ENCODE measurements around the gene NPHP4. TPM values are rescaled to one million over a fixed set of nuclear protein-coding genes. Genes with fewer than 3 reads are reported as not detected.

Gene NPHP4
- total RNA-seq, 2 donors from 2014 or later, result 11.4 to 32.2 TPM

- TF ChIP-seq POLR2AphosphoS5 (IDR thresholded peaks at IDR 0.05) (no peak), POLR2A (IDR thresholded peaks at IDR 0.05) (no peak), CTCF (IDR thresholded peaks at IDR 0.05) (no peak)
- no peaks in the 10 kb centered on the region for H3K27me3 ChIP-seq (replicated peaks; ENCODE audit: insufficient read depth)
- H3K27ac ChIP-seq, result no peak overlapping the region
- intact Hi-C loops (cut with DNase I), result no loop called here
- no peaks in the 10 kb centered on the region for H3K4me1 ChIP-seq (replicated peaks)
- no peak for DNase-seq (ENCODE audit: low spot score)
- 92% methylated on average over 5 of the region's 5 CpGs for WGBS
- no peaks in the 10 kb centered on the region for H3K9me3 ChIP-seq
- H3K4me3 ChIP-seq, result no peak overlapping the region
- H3K36me3 ChIP-seq, result no peaks in the 10 kb centered on the region
These were observed 37.1 kb upstream of the NPHP4 start for GRCh38 chr1:6029351-6029750.

- no peaks in the 10 kb centered on the region for H3K9me3 ChIP-seq
- 77% methylated on average over 19 of the region's 19 CpGs for whole genome bisulfite sequencing
- H3K36me3 ChIP-seq, result no peaks in the 10 kb centered on the region
- H3K4me3 ChIP-seq, result no peak overlapping the region
- no peak for TF ChIP-seq POLR2AphosphoS5 (IDR thresholded peaks at IDR 0.05)
- TF ChIP-seq POLR2A (IDR thresholded peaks at IDR 0.05), result no peak
- no peak for TF ChIP-seq CTCF (IDR thresholded peaks at IDR 0.05)
- no peak overlapping the region for H3K27ac ChIP-seq
- H3K4me1 ChIP-seq (replicated peaks), result no peaks in the 10 kb centered on the region
- no peak for DNase-seq (ENCODE audit: low spot score)
- intact Hi-C loops (cut with DNase I), result no loop called here
- H3K27me3 ChIP-seq (replicated peaks; ENCODE audit: insufficient read depth), result no peaks in the 10 kb centered on the region
These were observed 36.0 kb upstream of the NPHP4 start for GRCh38 chr1:6028042-6028850.

GRCh38 chr1:6027591-6027990 is 35.4 kb upstream of the NPHP4 start:
- Histone ChIP-seq H3K36me3 (no peaks in the 10 kb centered on the region), H3K27ac (no peak overlapping the region), H3K4me1 (replicated peaks) (no peaks in the 10 kb centered on the region), H3K27me3 (replicated peaks; ENCODE audit: insufficient read depth) (no peaks in the 10 kb centered on the region), H3K9me3 (no peaks in the 10 kb centered on the region), H3K4me3 (no peak overlapping the region)
- TF ChIP-seq POLR2A (IDR thresholded peaks at IDR 0.05) (no peak), CTCF (IDR thresholded peaks at IDR 0.05) (no peak), POLR2AphosphoS5 (IDR thresholded peaks at IDR 0.05) (no peak)
- 83% methylated on average over 10 of the region's 10 CpGs for WGBS
- intact Hi-C loops (cut with DNase I), result no loop called here
- no peak for DNase-seq (ENCODE audit: low spot score)

GRCh38 chr1:6026095-6026809 is 34.0 kb upstream of the NPHP4 start:
- Histone ChIP-seq H3K9me3 (no peaks in the 10 kb centered on the region), H3K27me3 (replicated peaks; ENCODE audit: insufficient read depth) (no peaks in the 10 kb centered on the region), H3K4me1 (replicated peaks) (no peaks in the 10 kb centered on the region), H3K36me3 (no peaks in the 10 kb centered on the region), H3K4me3 (peak overlapping the region in 1 of 2 donors; percentile 2), H3K27ac (no peak overlapping the region)
- no peak for TF ChIP-seq POLR2AphosphoS5 (IDR thresholded peaks at IDR 0.05)
- TF ChIP-seq CTCF (IDR thresholded peaks at IDR 0.05), result no peak
- TF ChIP-seq POLR2A (IDR thresholded peaks at IDR 0.05), result peak; percentile 11
- DNase-seq (ENCODE audit: low spot score), result peak; percentile 39
- WGBS, result 38% methylated on average over 23 of the region's 34 CpGs
- intact Hi-C loops (cut with DNase I), result no loop called here
